ENCODE data around the gene OSBPL2.

The OSBPL2 gene

GRCh38 chr20:62303340-62304226, 65.3 kb downstream of the OSBPL2 start:
- DNase-seq = no peak

- no peak for DNase-seq
Measured at GRCh38 chr20:62304331-62305148, 66.2 kb downstream of the OSBPL2 start.

GRCh38 chr20:62305149-62305764, 66.9 kb downstream of the OSBPL2 start:
- no peak for DNase-seq

GRCh38 chr20:62305765-62306413, 67.6 kb downstream of the OSBPL2 start:
- no peak for DNase-seq

- DNase-seq = no peak
Measured at GRCh38 chr20:62306414-62307187, 68.3 kb downstream of the OSBPL2 start.

- peak in 1 of 2 experiments; percentile 72 for DNase-seq
Measured at GRCh38 chr20:62307226-62308101, 69.1 kb downstream of the OSBPL2 start.

GRCh38 chr20:62308102-62308822, 69.9 kb downstream of the OSBPL2 start:
- peak; percentile 67 to 79 for DNase-seq

GRCh38 chr20:62309198-62309944, 71.0 kb downstream of the OSBPL2 start:
- DNase-seq = no peak

- DNase-seq = no peak
Measured at GRCh38 chr20:62309947-62310756, 71.8 kb downstream of the OSBPL2 start.

- peak; percentile 26 to 45 for DNase-seq
Measured at GRCh38 chr20:62310757-62311121, 72.4 kb downstream of the OSBPL2 start.

- DNase-seq = no peak
Measured at GRCh38 chr20:62311150-62311549, 72.8 kb downstream of the OSBPL2 start.

GRCh38 chr20:62311832-62312661, 73.7 kb downstream of the OSBPL2 start:
- DNase-seq = no peak

- DNase-seq = no peak
Measured at GRCh38 chr20:62312662-62312977, 74.3 kb downstream of the OSBPL2 start.

- no peak for DNase-seq
Measured at GRCh38 chr20:62313021-62313420, 74.7 kb downstream of the OSBPL2 start.

- no peak for DNase-seq
Measured at GRCh38 chr20:62313460-62314338, 75.4 kb downstream of the OSBPL2 start.

GRCh38 chr20:62314339-62314638, 76.0 kb downstream of the OSBPL2 start:
- no peak for DNase-seq

- no peak for DNase-seq
Measured at GRCh38 chr20:62314711-62315302, 76.5 kb downstream of the OSBPL2 start.
